Stimulated activated naive CD4-positive, alpha-beta T cell (primary cell): ENCODE data around the gene ANGPTL8.

ENCODE experiments used
- DNase-seq, 6 experiments: peaks; one replicate each; lab custom pipeline; 2025; lab: John Stamatoyannopoulos, UW

The ANGPTL8 gene

DNA sequence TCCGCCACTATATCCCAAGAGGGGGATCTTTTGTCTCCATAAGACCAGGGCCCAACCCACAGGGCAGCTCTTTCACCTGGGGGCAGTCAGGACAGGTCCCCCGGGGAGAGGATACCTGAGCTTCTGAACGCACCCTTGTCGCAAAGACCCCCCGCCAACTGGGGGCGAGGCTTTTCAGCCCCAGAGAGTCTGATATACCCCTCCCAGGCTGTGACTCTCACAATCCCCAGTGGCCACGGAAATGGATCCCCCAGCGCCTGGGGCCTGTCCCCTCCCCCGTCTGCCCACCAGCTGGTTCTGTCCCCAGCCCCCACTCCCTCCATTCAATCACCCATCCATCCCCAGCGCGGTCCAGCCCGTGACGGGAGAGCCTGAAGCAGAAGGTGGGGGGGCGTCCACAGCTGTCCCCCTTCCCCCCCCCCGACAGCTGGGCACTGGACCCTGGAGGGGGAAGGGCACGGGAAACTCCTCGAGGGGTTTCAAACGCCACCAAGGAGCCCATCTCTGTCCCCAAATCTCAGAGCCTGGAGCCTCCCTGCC lies 22.1 kb downstream of the ANGPTL8 start:
- no peak for DNase-seq

- DNase-seq, result no peak
These were observed 22.8 kb downstream of the ANGPTL8 start, which contains the start of gene DOCK6 for GRCh38 chr19:11261971-11262839. TSS of gene DOCK6 (minus strand) at chr19:11262524. CDS start at chr19:11262440, 84 bp downstream.

DNA sequence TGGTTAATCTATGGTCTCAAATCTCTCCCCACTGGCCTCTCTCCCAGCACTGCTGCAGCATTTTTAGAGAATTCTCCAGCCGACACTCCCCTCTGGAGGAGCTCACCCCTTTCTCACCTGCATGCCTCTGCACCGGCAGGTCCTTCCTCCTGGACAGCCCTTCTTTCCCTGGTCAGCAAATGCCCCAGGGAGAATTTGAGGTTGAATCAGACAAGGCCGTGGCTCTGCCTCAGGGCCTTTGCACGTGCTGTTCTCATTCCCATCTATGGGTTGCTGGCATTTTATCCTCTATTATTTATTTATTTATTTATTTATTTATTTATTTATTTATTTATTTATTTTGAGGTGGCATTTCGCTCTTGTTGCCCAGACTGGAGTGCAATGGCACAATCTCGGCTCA lies 24.3 kb downstream of the ANGPTL8 start:
- no peak for DNase-seq

GRCh38 chr19:11264452-11265176 lies 25.2 kb downstream of the ANGPTL8 start:
- DNase-seq, result no peak

DNA sequence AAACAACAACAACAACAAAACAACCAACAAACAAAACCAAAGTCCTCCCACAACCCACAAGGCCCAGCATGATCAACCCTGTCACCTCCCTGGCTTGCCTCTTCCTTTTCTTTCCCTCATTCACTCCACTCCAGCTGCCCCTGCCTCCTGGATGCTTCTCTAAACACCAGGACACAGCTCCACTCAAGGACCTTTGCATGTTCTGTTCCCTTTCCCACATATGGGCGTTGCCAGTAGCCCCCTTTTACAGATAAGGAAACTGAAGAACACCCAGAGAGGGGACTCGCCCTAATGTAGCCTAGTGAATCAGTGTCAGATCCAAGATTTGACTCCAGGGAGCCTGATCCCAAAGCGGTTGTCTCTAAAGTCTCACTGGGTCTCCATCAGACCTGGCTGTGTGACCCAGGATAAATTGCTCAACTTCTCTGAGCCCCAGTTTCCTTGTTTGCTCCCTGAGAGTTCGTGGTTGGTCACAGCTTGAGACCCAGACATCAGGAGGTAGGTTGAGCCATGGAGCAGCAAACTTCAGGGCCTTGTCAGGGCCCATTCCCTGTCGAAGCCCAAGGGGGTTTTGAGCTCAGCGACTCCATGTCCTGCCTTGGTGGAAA lies 25.9 kb downstream of the ANGPTL8 start:
- no peak for DNase-seq

DNA sequence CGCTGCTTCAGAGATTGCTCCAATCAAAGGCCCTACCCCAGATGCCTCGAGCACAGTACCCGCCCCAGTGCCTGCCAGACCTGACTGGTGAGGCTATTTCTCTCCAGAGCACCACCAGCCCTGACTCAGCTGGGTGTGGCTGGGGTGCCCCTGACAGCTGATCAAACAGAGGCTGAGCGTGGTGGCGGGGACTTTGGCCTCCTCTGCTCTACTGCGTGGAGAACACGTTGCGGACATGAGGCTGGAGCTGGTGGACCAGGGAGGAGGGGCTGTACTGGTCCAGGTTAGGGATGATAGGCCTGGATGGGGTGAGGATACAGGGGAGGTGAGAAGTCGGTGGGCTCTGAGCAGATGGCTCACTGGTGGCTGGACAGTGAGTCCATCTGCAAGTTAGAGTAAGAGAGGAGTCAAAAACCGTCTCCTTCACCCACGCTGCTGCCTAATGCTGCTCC lies 26.4 kb downstream of the ANGPTL8 start:
- no peak for DNase-seq

- DNase-seq, result no peak
These were observed 28.1 kb downstream of the ANGPTL8 start for GRCh38 chr19:11267316-11268085.

GRCh38 chr19:11268783-11269267 lies 29.4 kb downstream of the ANGPTL8 start:
- DNase-seq, result no peak

DNA sequence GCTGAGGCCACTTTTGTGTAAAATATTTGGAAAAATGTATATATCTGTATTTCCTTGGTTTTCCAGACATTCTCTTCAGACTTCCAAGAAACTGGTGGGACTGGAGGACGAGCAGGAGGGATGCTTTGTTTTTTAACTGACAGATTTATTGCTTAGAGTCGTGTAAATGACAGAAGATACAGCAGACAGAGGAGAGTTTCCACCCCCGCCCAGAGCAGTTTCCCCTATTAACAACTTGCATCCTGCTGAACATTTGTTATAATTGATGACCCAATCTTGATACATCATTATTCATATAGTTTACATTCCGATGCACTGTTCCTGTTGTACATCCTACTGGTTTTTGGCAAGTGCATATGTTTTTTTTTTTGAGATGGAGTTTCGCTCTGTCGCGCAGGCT lies 30.0 kb downstream of the ANGPTL8 start:
- DNase-seq, result no peak

- DNase-seq, result no peak
These were observed 33.9 kb downstream of the ANGPTL8 start for GRCh38 chr19:11273296-11273695.

- DNase-seq, result no peak
These were observed 34.6 kb downstream of the ANGPTL8 start for GRCh38 chr19:11273989-11274388.

DNA sequence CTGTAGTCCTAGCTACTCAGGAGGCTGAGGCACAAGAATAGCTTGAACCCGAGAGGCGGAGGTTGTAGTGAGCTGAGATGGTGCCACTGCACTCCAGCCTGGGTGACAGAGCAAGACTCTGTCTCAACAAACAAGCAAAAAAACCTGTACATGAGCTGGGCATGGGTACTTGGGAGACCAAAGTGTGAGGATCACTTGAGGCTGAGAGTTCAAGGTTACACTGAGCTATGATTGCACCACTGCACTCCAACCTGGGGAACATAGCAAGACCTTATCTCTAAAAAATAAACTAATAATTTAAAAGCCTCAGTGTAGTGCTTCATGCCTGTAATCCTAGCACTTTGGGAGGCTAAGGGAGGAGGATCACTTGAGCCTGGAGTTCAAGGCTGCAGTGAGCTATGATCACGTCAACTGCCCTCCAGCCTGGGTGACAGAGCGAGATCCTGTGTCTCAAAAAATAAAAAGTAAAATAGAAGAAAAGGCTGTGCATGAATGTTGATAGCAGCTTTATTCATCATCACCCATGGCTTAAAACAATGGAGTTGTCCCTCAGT lies 35.2 kb downstream of the ANGPTL8 start:
- no peak for DNase-seq

DNA sequence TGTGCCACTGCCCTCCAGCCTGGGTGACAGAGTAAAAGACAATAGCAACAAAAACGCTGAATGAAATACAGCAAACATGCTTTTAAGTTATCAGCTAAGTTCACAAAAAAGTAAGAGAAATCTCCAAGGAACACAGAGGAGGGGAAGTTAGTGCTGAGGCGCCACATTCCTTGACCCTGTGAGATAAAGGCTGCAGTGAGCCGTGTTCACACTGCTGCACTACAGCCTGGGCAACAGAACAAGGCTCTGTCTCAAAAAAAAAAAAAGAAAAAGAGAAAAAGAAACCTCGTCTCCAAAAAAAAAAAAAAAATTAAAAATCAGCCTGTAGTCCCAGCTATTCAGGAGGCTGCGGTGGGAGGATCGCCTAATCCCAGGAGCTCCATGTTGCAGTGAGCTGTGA lies 39.3 kb downstream of the ANGPTL8 start:
- no peak for DNase-seq

DNA sequence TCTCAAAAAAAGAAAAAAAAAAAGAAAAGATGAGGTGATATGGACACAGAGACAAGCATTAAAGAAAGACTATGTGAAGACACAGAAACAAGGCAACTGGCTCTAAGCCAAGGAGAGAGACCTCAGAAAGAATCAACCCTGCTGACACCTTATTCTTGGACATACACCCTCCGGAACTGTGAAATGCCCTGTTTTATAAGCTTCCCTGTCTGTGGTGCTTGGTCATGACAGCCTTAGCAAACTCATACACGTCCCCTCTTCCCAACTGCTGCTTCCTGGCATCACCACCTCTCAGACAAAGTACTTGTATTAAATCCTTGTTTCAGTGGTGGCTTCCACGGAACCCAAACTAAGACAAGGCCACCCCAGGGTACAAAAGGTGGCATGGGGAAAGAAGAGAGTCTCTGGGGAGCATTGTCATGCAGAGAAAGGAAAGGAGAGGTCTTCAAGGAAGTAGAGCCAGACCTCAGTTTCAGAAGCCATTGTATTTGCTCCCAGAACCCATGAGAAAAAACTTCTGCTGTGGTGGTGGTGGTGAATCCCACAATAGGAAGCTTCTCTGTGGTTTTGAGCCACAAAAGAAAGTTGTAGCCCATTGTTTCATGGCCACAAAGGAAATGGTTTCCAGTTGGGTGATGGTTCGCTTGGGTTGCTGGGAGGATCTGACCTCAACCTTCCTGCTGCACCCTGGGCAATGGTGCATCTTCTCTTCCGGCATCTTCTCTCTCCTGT lies 40.3 kb downstream of the ANGPTL8 start:
- peak; percentile 6 to 76 (median 44) for DNase-seq

GRCh38 chr19:11281356-11282049 lies 42.1 kb downstream of the ANGPTL8 start:
- DNase-seq, result no peak

DNA sequence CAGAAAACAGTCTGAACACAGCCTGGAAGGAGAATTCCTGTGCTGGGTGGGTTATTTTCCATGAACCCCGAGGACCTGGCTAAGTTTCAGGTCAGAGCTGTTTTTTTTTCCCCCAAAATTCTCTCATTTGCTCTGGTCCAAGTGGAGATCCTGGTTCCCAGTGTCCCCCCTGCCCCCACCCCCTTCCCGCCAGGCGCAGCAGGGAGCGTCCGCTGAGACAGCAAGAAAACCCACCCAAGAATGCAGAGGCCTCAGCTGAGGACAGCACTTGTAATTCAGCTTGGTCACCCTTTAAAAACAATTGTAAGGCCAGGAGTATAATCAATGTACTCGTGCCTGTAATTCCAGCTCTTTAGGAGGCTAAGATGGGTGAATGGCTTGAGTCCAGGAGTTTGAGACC lies 45.1 kb downstream of the ANGPTL8 start:
- DNase-seq, result no peak

DNA sequence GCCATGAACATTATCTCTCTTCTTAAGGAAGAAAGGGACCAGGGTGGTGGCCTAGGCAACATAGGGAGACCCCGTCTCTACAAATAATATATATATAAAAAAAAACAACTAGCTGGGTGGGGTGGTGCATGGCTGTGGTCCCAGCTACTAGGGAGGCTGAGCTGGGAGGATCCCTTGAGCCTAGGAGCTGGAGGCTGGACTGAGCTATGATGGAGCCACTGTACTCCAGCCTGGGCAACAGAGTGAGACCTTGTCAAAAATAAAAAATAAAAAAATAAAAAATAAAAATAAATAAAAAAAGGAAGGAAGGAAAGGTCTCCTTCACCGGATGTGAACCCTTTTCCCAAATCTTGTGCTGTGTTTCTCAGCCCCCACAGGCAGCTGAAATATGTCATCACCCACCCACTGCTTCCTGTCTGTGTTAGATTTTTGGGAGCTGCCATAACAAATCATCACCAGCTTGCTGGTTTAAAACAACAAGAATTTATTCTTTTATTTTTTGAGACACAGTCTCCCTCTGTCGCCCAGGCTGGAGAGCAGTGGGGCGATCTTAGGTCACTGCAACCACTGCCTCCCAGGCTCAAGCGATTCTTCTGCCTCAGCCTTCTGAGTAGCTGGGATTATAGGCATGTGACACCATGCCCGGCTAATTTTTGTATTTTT lies 47.0 kb downstream of the ANGPTL8 start:
- no peak for DNase-seq

- DNase-seq, result no peak
These were observed 48.9 kb downstream of the ANGPTL8 start for GRCh38 chr19:11288349-11288748.

DNA sequence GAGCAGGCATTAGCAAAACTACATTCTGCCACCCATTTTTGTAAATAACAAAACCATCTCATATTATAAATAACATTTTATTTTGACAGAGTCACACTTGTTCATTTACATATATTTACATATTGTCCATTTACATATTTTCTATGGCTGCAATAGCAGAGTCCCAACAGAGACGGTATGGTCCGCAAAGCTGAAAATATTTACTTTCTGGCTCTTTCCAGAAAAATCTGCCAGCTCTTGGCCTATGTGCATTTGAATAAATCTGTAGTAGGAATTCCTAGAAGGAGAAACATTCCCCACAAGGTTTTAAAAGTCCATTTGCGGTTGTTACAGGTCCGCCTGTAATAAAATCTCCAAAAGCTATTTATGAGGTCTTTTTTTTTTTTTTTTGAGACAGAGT lies 50.8 kb downstream of the ANGPTL8 start:
- DNase-seq, result no peak
